GM21447 (cell line): Measurements from ENCODE around the gene ATXN2.
A peak's percentile ranks its signal among the peaks of the same experiment; 100 is the strongest.
"Not testable (repeated sequence)": the region's sequence is repeated elsewhere in the genome, so short reads cannot be mapped to it uniquely, and the experiment has no call there.

Experiments used
- ATAC-seq: cut with Tn5 transposase; IDR thresholded peaks from one replicate; pipeline ENCODE4 v1.9.1; 2021; ENCODE audit not compliant: unreplicated experiment

Gene ATXN2

DNA sequence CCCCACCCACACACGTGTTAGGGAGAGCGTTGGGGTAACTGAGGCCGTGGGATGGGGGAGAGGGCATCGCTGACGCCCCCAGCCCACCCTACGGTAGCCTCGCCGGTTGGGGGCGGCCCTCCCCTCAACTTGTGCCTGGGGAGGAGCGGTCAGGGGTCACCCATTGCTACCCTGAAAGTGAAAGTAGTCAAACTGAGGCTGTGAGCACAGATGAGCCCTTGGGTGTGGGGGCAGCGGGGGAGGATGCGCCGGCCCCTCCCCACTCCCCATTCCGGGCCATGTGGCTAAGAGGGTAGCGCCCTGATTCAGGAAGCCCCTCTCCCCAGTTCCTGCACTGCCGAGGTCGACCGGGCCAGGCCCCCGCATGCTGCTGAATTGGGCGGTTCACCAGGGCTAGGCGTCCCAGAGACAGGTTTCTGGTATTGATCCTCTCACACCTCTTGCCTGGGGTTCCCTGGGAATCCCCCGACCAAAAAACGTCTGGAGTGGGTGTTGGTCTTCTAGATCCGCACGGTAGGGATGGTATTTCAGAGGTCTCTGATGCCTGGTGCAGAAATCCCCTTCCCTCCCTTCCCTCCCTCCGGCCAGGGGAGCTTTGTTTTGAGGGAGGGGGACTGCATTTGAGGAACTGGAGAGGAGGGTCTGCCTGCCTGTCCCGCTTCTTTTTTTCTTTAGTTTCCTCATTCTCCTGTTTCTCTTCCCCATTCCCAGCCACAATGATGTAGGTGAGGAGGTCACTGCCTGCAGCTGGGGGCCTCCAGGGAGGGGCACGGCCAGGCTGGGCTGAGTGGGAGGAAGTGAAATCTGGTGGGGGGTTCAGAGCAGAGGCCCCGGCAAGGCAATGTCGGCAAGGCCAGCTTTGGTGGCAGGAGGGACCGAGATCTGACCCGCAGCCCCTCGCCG lies 192.4 kb downstream of the ATXN2 start:
- no peak for ATAC-seq

DNA sequence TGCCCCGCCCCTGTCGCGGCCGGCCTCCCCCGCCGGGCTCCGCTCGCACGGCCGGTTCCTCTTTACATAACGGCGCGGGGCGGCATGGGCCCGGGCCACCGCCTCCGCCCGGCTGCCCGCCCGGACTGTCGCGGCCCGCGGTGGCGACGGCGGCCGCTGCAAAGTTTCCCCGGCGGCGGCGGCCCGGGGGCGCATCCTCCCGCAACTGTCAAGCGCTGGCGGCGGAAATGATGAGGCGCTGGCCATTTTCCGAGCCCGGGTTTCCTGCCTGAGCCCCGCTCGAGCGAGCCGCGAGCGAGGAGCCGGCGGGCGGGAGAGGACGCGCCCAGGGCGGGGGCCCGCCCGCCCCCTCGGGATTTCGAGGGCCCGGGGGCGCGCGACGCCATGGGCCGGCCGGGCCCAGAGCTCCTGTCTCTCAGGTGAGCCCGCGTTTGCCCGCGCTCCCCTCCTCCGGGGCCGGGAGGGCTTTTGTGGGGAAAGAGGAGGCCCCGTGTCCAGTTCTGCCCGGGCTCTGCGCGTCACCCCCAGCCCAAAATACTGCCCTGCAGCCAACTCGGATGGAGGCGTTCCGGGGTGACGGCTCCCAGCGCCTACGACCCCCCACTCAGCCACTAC lies 193.1 kb downstream of the ATXN2 start, which contains the start of gene SH2B3:
SH2B3 (plus strand) TSS at position 65 of the 615 bp plus-strand sequence. CDS start 12,223 bp downstream, outside the sequence.
- ATAC-seq = peak; percentile 7

DNA sequence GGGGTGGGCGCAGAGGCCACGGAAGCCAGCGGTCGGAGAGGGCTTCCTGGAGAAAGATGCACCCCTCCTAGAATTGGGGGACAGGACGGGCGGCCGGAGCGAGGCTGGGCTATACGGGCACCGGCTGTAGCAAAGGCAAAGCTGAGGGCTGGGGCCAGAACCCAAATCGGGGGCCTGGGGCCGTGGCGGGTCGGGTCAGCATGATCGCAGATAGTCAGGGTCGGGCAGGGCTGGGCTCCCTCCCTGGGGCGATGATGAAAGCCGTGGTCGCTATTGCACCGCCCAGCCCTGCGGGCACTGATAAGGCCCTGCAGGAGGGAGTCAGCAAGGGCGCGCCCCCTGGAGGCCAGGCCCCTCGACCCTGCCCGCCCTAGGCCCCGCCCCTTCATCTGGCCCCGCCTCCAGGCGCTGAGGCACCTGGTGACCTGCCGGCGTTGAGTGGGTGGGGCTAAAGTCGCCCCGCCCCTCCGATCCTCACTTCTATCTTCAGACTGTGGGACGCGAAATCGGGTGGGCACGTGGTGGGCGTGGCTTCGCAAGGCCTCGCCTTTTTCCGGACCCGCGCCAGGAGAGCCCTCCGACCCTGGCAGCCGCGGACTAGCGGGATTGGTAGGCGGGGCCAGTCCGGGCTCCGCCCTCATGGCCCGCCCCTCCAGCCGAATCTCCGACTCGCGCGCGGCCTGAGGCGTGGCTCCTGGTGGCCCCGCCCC lies 193.8 kb downstream of the ATXN2 start:
- peak; percentile 33 for ATAC-seq

DNA sequence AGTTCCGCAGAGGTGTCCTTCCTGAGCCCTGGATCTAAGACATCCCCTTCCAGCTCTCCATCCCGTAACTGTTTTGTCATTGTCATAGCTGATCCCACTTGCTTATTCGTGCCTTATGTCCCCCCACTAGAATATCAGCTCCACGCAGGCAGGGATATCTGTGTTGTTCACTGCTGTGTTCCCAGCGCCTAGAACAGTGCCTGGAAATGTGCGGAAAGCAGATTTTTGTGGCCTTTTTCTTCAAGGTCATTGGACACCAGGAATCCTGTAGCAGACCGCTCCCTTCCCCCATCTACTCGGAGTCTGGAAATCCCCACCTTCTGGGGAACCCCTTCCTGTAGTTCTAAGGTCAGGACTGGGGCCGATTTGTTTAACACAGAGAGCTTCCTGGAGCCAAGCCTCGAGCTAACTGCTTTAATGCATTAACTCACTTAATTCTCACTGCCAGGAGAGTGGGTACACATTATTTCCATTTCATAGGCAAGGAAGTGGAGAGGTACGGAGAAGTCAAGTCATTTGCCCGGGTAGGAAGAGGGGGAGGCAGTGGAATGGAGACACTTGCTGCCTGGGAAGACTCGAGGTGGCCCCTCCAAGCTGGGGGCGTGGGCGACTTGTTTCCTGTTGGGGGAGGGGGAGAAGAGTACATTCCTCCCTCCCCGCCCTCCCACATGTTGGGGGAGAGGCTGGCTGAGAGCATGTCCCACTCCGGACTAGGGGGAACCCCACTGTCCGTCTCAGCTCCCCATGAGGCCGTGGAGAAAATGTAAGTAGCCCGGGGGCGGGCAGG lies 194.6 kb downstream of the ATXN2 start:
- ATAC-seq = peak; percentile 18

DNA sequence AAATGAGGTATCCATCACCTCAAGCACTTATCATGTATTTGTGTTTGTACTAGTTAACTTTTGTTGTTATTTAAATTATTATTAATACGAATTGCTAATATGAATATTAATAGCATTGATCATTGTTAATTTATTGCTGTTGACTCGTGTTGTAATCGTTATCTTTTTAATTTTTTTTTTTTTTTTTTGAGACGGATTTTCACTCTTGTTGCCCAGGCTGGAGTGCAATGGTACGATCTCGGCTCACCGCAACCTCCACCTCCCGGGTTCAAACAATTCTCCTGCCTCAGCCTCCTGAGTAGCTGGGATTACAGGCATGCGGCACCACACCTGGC lies 196.7 kb downstream of the ATXN2 start:
- not testable (repeated sequence) for ATAC-seq
